GM19463 (cell line): Measurements from ENCODE around the gene ADD3.
"Not testable (repeated sequence)": the region's sequence is repeated elsewhere in the genome, so short reads cannot be mapped to it uniquely, and the experiment has no call there.

Experiments
- ATAC-seq: cut with Tn5 transposase; IDR thresholded peaks from one replicate; pipeline ENCODE4 v1.9.1; 2021; ENCODE audit warnings: mild to moderate bottlenecking, moderate library complexity; ENCODE audit not compliant: unreplicated experiment

Gene ADD3

GRCh38 chr10:110094786-110095185 is 87.0 kb downstream of the ADD3 start:
- no peak for ATAC-seq

- ATAC-seq = peak; percentile 60
These were observed 93.8 kb downstream of the ADD3 start for GRCh38 chr10:110101464-110102144.

GRCh38 chr10:110103921-110104461 is 96.2 kb downstream of the ADD3 start:
- ATAC-seq = no peak

- no peak for ATAC-seq
These were observed 98.1 kb downstream of the ADD3 start for GRCh38 chr10:110105873-110106272.

GRCh38 chr10:110107430-110107829 is 99.6 kb downstream of the ADD3 start:
- no peak for ATAC-seq

GRCh38 chr10:110107887-110108286 is 100.1 kb downstream of the ADD3 start:
- ATAC-seq = no peak

- ATAC-seq = no peak
These were observed 101.7 kb downstream of the ADD3 start for GRCh38 chr10:110109511-110109910.

GRCh38 chr10:110110338-110110737 is 102.6 kb downstream of the ADD3 start:
- ATAC-seq = peak; percentile 62

- ATAC-seq = no peak
These were observed 106.0 kb downstream of the ADD3 start for GRCh38 chr10:110113670-110114337.

GRCh38 chr10:110114668-110115067 is 106.9 kb downstream of the ADD3 start:
- not testable (repeated sequence) for ATAC-seq

- ATAC-seq = no peak
These were observed 108.2 kb downstream of the ADD3 start for GRCh38 chr10:110115784-110116520.

GRCh38 chr10:110118891-110119621 is 111.3 kb downstream of the ADD3 start:
- no peak for ATAC-seq

- no peak for ATAC-seq
These were observed 115.8 kb downstream of the ADD3 start for GRCh38 chr10:110123594-110123993.

- ATAC-seq = no peak
These were observed 121.7 kb downstream of the ADD3 start for GRCh38 chr10:110129490-110129889.

GRCh38 chr10:110134917-110135316 is 127.1 kb downstream of the ADD3 start:
- no peak for ATAC-seq

- not testable (repeated sequence) for ATAC-seq
These were observed 128.1 kb downstream of the ADD3 start for GRCh38 chr10:110135836-110136235.

GRCh38 chr10:110137142-110137545 is 129.4 kb downstream of the ADD3 start:
- ATAC-seq = peak; percentile 40

GRCh38 chr10:110138197-110138812 is 130.5 kb downstream of the ADD3 start:
- peak; percentile 41 for ATAC-seq

GRCh38 chr10:110141185-110141584 is 133.4 kb downstream of the ADD3 start:
- no peak for ATAC-seq

- ATAC-seq = no peak
These were observed 134.3 kb downstream of the ADD3 start for GRCh38 chr10:110141871-110142635.
